Natural killer cell treated with Interleukin-12 subunit alpha and Interleukin-12 subunit beta and Interleukin-15 and Interleukin-18, amount 100 ng/mL, for 72 hours (primary cell): ENCODE measurements around the gene SCAMP3. TPM values are rescaled to one million over a fixed set of nuclear protein-coding genes. Genes with fewer than 3 reads are reported as not detected.

ENCODE experiments used
- ATAC-seq, 2 donors: fragments of 150-1000 bp; cut with Tn5 transposase in 1 of 2; sonication (Bioruptor Pico), chemical (Tn5 transposase) in 1 of 2; 2 replicates each; pipeline ENCODE4 v1.10.0; 2021
- DNase-seq: peaks from one replicate; pipeline ENCODE4 v3.0.0; 2022; ENCODE audit warnings: low spot score
- H3K27ac Mint-ChIP-seq, 2 donors: 1 replicate in 1 of 2; 2 replicates in 1 of 2; pipeline ENCODE4 v1.8.0; 2022; ENCODE audit warnings: mixed read lengths in 2 of 2, mild to moderate bottlenecking in 1 of 2, moderate library complexity in 1 of 2
- H3K27me3 Mint-ChIP-seq, 2 donors: 1 replicate in 1 of 2; 2 replicates in 1 of 2; pipeline ENCODE4 v1.8.0; 2022; ENCODE audit warnings: mixed read lengths in 2 of 2
- H3K36me3 Mint-ChIP-seq: one replicate; pipeline ENCODE4 v1.8.0; 2022; ENCODE audit warnings: mixed read lengths
- H3K4me1 Mint-ChIP-seq, 2 donors: 1 replicate in 1 of 2; 2 replicates in 1 of 2; pipeline ENCODE4 v1.8.0; 2022; ENCODE audit warnings: low read depth in 2 of 2, mixed read lengths in 2 of 2, mild to moderate bottlenecking in 1 of 2
- H3K4me3 Mint-ChIP-seq: one replicate; pipeline ENCODE4 v1.8.0; 2022; ENCODE audit warnings: mixed read lengths
- H3K9me3 Mint-ChIP-seq: 2 replicates; pipeline ENCODE4 v1.8.0; 2022; ENCODE audit warnings: mixed read lengths
- total RNA-seq, 2 donors: library from RNA; stranded (reverse); gene quantifications; one replicate each; pipeline ENCODE4 v1.2.3, GENCODE V29; 2022

Gene SCAMP3
- 100 to 1,000 TPM; 134 to 169 TPM for total RNA-seq

DNA sequence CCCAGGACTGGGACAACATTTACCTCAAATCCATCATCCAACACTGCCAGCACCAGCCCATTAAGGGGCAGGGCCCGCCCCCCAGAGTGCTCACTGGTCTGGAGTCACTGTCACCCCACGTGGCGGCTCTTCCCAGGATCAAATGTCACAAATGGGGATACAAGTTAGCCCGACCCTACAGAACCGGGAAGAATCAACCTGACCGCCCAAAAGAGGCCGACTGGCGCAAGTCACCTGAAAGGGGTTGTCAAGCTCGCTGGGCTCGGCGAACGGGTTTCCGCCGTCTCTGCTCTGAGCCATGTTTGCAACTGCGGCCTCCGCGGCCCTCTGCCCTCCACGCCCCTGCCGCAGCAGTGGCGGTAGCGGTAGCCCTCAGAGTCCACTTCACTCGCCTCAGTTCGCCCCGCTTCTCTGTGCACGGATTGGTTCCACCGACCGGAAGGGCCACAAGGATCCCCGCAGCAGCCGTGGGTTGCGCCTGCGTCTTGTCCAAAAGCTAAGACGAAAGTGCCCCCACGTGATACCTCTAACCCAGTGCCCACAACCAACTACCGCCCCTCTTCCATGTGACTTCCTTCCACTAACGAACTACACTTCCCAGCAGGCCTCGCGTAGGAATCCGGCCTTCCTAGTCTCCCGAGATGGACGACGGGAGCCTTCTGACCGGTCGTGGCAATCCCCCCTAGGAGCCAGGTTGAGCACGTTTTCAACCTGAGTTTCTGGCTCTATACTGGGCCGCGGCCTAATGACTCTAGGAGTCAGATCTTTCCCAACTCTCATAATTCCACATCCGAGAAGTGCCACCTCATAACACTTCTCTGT, at the start of gene SCAMP3:
TSS of gene SCAMP3 (minus strand) at position 509 of the 822 bp plus-strand sequence. CDS start at position 300, 209 bp downstream.
- peak; percentile 96 for DNase-seq
- H3K9me3 Mint-ChIP-seq: no peaks in the 10 kb centered on the region
- peaks cover 39% of the 10 kb centered on the region in 2 donors for H3K4me1 Mint-ChIP-seq
- H3K27me3 Mint-ChIP-seq: no peaks in the 10 kb centered on the region
- peak within 1 kb of the TSS; percentile 90 to 99 for H3K27ac Mint-ChIP-seq
- H3K4me3 Mint-ChIP-seq: peak within 1 kb of the TSS; percentile 98
- peak; percentile 98 to 99 for ATAC-seq
- peaks cover 37% of the 10 kb centered on the region for H3K36me3 Mint-ChIP-seq

DNA sequence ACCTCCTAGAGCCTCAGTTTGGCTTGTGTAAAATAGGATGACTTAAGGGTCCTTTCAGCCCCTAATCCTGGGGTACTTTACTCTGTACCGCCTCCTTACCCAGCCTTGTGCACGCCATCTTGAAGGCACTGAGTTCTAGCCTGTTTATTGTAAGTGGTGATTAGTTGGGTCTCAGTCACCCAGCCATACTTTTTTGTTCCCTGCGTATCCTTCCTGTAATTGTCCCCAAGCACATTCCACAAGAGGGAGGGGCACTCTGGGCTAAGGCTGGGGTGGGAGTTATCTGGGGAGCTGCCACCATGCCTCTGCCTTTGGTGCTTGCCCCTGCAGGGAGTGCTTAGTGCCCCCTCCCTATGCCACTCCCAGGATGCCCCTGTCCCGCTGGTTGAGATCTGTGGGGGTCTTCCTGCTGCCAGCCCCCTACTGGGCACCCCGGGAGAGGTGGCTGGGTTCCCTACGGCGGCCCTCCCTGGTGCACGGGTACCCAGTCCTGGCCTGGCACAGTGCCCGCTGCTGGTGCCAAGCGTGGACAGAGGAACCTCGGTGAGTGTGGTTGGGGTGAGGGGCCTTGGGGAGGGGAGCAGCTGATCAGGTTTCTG, 47.4 kb upstream of the SCAMP3 start:
- H3K9me3 Mint-ChIP-seq: no peaks in the 10 kb centered on the region
- peak overlapping the region; percentile 98 for H3K4me3 Mint-ChIP-seq
- peaks cover 22 to 36% of the 10 kb centered on the region in 2 donors for H3K4me1 Mint-ChIP-seq
- H3K27me3 Mint-ChIP-seq: no peaks in the 10 kb centered on the region
- peak overlapping the region; percentile 86 to 95 for H3K27ac Mint-ChIP-seq
- ATAC-seq: no peak
- peaks cover 9% of the 10 kb centered on the region for H3K36me3 Mint-ChIP-seq
- no peak for DNase-seq

GRCh38 chr1:155308493-155309422, 46.6 kb upstream of the SCAMP3 start, which contains the start of gene FDPS:
TSS of gene FDPS (plus strand) at chr1:155308866. CDS start at chr1:155309790, 924 bp downstream.
- peak; percentile 99 for ATAC-seq

GRCh38 chr1:155307247-155307740, 45.1 kb upstream of the SCAMP3 start:
- peaks cover 5% of the 10 kb centered on the region for H3K36me3 Mint-ChIP-seq
- no peak for DNase-seq
- H3K27me3 Mint-ChIP-seq: no peaks in the 10 kb centered on the region
- ATAC-seq: no peak
- no peaks in the 10 kb centered on the region for H3K9me3 Mint-ChIP-seq
- H3K27ac Mint-ChIP-seq: peak overlapping the region; percentile 86 to 95
- peak overlapping the region; percentile 36 for H3K4me3 Mint-ChIP-seq
- H3K4me1 Mint-ChIP-seq: peaks cover 14 to 29% of the 10 kb centered on the region in 2 donors

More at GRCh38 chr1:155308493-155309422, 46.6 kb upstream of the SCAMP3 start, which contains the start of gene FDPS:
- Mint-ChIP-seq H3K9me3 (no peaks in the 10 kb centered on the region), H3K27ac (peak within 1 kb of the TSS; percentile 86 to 95), H3K36me3 (peaks cover 9% of the 10 kb centered on the region), H3K27me3 (no peaks in the 10 kb centered on the region), H3K4me1 (peaks cover 22 to 36% of the 10 kb centered on the region in 2 donors), H3K4me3 (peak within 1 kb of the TSS; percentile 98)
- DNase-seq: peak; percentile 99

DNA sequence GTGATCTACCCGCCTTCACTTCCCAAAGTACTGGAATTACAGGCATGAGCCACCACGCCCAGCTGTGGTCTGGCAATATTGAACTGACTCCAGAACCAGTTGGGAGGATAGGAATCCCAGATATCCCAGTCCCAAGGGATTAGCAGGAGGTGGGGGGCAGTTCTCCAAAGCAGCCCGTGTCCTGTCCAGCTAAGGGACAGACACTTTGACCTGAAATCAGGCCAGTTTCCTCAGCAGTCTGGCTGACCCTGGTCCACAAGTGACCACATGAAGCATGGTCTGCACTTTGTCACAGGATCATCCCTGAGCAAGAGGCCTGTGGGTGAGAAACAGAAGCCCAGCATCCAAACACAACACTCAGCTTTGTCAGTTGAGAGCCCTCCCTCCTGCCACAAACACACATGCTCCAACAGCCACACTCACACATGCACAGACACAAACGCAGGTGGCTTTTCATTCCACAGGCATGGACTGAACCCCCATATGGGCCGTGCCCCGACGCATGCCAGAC, 43.8 kb upstream of the SCAMP3 start:
- peaks cover 5% of the 10 kb centered on the region for H3K36me3 Mint-ChIP-seq
- H3K4me3 Mint-ChIP-seq: no peak overlapping the region
- H3K4me1 Mint-ChIP-seq: peaks cover 10 to 19% of the 10 kb centered on the region in 2 donors
- DNase-seq: no peak
- no peak for ATAC-seq
- H3K9me3 Mint-ChIP-seq: no peaks in the 10 kb centered on the region
- H3K27me3 Mint-ChIP-seq: no peaks in the 10 kb centered on the region
- peak overlapping the region; percentile 20 to 33 for H3K27ac Mint-ChIP-seq

DNA sequence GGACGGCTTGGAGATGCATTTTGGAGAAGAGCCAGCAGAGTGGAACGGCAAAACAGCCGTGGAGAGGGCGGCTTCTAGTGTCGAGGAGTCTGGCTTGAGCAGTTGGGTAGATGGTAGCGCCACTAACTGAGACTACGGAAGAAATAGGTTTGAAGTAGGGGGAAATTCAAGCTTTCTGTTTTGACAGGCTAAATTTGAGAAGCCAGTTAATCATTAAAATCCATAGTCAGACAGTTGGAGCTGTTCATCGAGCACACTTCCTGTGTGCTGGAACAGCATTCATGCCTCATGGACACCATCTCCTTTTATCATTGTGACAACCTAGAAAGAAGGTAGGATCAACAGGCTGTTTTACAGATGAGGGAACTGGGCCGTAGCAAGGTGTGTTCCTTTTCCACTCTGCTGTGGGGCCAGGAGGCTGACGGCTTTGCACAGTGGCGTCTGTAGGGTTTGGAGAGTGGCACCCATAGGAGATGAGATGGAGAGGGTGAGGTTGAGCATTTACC, 42.5 kb upstream of the SCAMP3 start:
- no peak overlapping the region for H3K4me3 Mint-ChIP-seq

DNA sequence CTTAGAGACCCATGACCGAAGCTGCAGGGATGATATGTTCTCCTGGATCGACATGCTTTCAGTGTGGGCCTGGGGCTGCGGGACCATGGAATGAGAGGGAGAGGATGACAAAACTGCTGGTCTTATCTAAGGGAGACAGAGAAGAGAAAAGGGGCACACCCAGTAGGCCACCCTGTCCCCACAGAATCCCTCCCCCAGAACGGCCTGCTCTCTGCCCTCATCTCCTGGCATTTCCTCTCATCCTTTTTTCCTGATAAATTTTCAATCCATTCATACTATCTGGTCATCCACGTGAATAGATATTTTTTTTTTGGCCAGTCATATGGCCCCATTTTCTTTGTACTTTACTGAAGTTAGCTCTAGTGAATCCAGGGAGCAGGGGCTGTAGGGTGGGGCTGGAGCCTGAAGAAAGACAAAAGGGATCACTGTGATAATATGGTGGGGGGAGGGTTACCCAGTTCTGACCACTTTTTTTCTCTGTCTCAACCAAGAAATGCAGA, 39.2 kb upstream of the SCAMP3 start, which contains the start of gene PKLR:
TSS of gene PKLR (minus strand) at position 97 of the 500 bp plus-strand sequence. CDS start at position 54, 43 bp downstream.
- Mint-ChIP-seq H3K4me1 (peaks cover 0 to 3% of the 10 kb centered on the region in 2 donors), H3K27ac (no peak within 1 kb of the TSS), H3K27me3 (peaks cover 14 to 17% of the 10 kb centered on the region in 2 donors), H3K4me3 (no peak within 1 kb of the TSS), H3K9me3 (no peaks in the 10 kb centered on the region), H3K36me3 (no peaks in the 10 kb centered on the region)
- ATAC-seq: no peak
- no peak for DNase-seq

More for the DNA sequence above, 42.5 kb upstream of the SCAMP3 start:
- Mint-ChIP-seq H3K27me3 (no peaks in the 10 kb centered on the region), H3K27ac (peak overlapping the region in 1 of 2 donors; percentile 20), H3K36me3 (no peaks in the 10 kb centered on the region), H3K4me1 (peaks cover 3 to 10% of the 10 kb centered on the region in 2 donors), H3K9me3 (no peaks in the 10 kb centered on the region)
- DNase-seq (no peak), ATAC-seq (no peak)

- peak in 1 of 2 donors; percentile 48 for ATAC-seq
- H3K9me3 Mint-ChIP-seq: no peaks in the 10 kb centered on the region
- H3K36me3 Mint-ChIP-seq: no peaks in the 10 kb centered on the region
- no peak overlapping the region for H3K4me3 Mint-ChIP-seq
- peaks cover 20 to 23% of the 10 kb centered on the region in 2 donors for H3K27me3 Mint-ChIP-seq
- peaks cover 0 to 4% of the 10 kb centered on the region in 2 donors for H3K4me1 Mint-ChIP-seq
- no peak overlapping the region for H3K27ac Mint-ChIP-seq
- no peak for DNase-seq
Measured at GRCh38 chr1:155300553-155301329, 38.6 kb upstream of the SCAMP3 start.

DNA sequence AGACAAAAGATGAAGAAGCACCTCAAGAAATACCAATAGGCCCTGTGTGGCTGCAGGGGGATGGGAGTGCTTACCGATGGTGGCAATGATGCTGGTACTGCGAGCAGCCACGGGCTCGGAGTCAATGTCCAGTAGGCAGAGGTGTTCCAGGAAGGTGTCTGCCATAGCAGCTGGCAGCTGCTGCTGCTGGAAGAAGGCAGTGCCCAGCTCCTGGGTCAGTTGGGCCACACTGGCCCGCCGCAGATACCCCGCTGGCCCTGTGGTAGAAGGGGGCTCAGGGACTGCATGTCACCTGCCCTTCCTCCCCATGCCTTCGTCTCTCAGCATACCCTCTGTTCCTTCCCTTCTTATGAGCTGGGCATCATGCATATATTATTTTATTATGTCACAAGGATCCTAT, 37.9 kb upstream of the SCAMP3 start:
- Mint-ChIP-seq H3K4me3 (no peak overlapping the region), H3K4me1 (peaks cover 0 to 6% of the 10 kb centered on the region in 2 donors), H3K27me3 (peaks cover 23 to 27% of the 10 kb centered on the region in 2 donors), H3K9me3 (no peaks in the 10 kb centered on the region), H3K36me3 (no peaks in the 10 kb centered on the region), H3K27ac (no peak overlapping the region)
- no peak for DNase-seq
- ATAC-seq: no peak

DNA sequence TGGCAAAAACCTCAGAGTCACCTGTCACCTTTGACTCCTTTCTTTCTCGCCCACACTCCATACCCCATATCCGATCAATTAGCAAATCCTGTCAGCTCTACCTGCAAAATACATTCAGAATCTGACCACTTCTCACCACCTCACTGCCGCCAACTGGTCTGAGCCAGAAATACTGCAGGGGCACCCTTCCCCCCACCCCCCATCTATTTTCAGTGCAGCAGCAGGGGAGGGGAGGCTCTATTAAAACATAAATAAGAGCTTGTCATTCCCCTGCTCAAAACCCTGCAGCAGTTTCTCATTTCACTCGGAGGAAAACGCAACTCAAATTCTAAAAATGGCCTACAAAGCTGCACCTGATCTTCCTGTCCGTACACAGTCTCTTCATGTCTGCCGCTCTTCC, 35.2 kb upstream of the SCAMP3 start:
- no peak for ATAC-seq
- H3K27ac Mint-ChIP-seq: no peak overlapping the region
- no peaks in the 10 kb centered on the region for H3K36me3 Mint-ChIP-seq

GRCh38 chr1:155296661-155297060, 34.5 kb upstream of the SCAMP3 start:
- Mint-ChIP-seq H3K4me1 (peaks cover 0 to 6% of the 10 kb centered on the region in 2 donors), H3K9me3 (no peaks in the 10 kb centered on the region), H3K27ac (no peak overlapping the region), H3K27me3 (peaks cover 31 to 34% of the 10 kb centered on the region in 2 donors), H3K36me3 (no peaks in the 10 kb centered on the region), H3K4me3 (no peak overlapping the region)
- DNase-seq (no peak), ATAC-seq (no peak)

More for the DNA sequence above, 35.2 kb upstream of the SCAMP3 start:
- peaks cover 0 to 6% of the 10 kb centered on the region in 2 donors for H3K4me1 Mint-ChIP-seq
- H3K27me3 Mint-ChIP-seq: peaks cover 31 to 34% of the 10 kb centered on the region in 2 donors
- no peaks in the 10 kb centered on the region for H3K9me3 Mint-ChIP-seq
- H3K4me3 Mint-ChIP-seq: no peak overlapping the region
- no peak for DNase-seq

DNA sequence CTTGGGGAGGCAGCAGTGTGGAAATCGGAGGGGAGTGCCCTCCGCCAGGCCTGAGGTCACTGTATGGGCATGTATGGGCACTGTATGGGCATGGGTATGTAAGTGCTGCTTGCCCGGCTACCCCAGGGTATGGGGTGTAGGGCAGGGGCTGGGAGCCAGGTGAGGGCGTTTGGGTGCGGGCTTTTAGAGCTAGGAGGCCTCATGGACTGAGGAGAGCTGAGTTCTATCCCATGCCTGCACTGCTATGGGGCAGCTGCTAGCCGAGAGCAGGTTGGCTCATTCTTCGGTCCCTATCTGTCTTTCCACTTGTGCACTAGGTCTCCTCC, 33.7 kb upstream of the SCAMP3 start:
- no peaks in the 10 kb centered on the region for H3K9me3 Mint-ChIP-seq
- peaks cover 31 to 34% of the 10 kb centered on the region in 2 donors for H3K27me3 Mint-ChIP-seq
- DNase-seq (no peak), ATAC-seq (no peak)
- H3K27ac Mint-ChIP-seq: no peak overlapping the region
- no peak overlapping the region for H3K4me3 Mint-ChIP-seq
- H3K4me1 Mint-ChIP-seq: peaks cover 0 to 6% of the 10 kb centered on the region in 2 donors
- H3K36me3 Mint-ChIP-seq: no peaks in the 10 kb centered on the region
